Caco-2 (cell line): ENCODE data around the gene RAB5IF. TPM values are rescaled to one million over a fixed set of nuclear protein-coding genes. Genes with fewer than 3 reads are reported as not detected.

Source experiments
- BruUV-seq: library from RNA; stranded (reverse); fragments of 400-500 nt; replicated peaks from 2 replicates; lab custom pipeline; 2021; lab: Mats Ljungman, UMichigan
- CTCF ChIA-PET: fragments of 300-600 bp; sonication (Branson Sonifier 250); formaldehyde crosslinking; loops from one replicate; lab custom pipeline; 2022; ENCODE audit warnings: antibody characterized with exemption; lab: Charles Lee
- POLR2A ChIA-PET: fragments of 300-600 bp; sonication (Branson Sonifier 250); formaldehyde crosslinking; loops from one replicate; lab custom pipeline; 2022; ENCODE audit warnings: antibody characterized with exemption; lab: Charles Lee
- DNase-seq, 2 experiments: peaks; one replicate each; pipeline versions ENCODE4 v3.0.0 to v3.0.0-alpha.2; 2020 to 2022
- H3K27me3 ChIP-seq: replicated peaks from 2 replicates; pipeline ENCODE4 v1.6.0; 2011; ENCODE audit warnings: low read length; ENCODE audit not compliant: control insufficient read depth, insufficient read depth
- H3K36me3 ChIP-seq: 2 replicates; pipeline ENCODE4 v1.5.1; 2011; ENCODE audit warnings: low read length; ENCODE audit not compliant: control insufficient read depth, insufficient read depth
- H3K4me1 ChIP-seq: fragments of 250-450 bp; sonication (Bioruptor Pico); 2 replicates; pipeline ENCODE4 v1.5.1; 2020; ENCODE audit warnings: mild to moderate bottlenecking
- H3K4me3 ChIP-seq: 2 replicates; pipeline ENCODE4 v1.5.1; 2011; ENCODE audit warnings: low read depth, mild to moderate bottlenecking, control low read depth, low read length
- H3K9me3 ChIP-seq: fragments of 250-450 bp; sonication (Bioruptor Pico); 2 replicates; pipeline ENCODE4 v1.5.1; 2020; ENCODE audit warnings: mild to moderate bottlenecking, moderate library complexity
- H3K27ac Mint-ChIP-seq: one replicate; pipeline ENCODE4 v1.8.0; 2022; ENCODE audit warnings: mixed read lengths; ENCODE audit not compliant: unreplicated experiment
- H3K27me3 Mint-ChIP-seq: one replicate; pipeline ENCODE4 v1.8.0; 2022; ENCODE audit warnings: mixed read lengths; ENCODE audit not compliant: insufficient read depth, unreplicated experiment
- H3K36me3 Mint-ChIP-seq: one replicate; pipeline ENCODE4 v1.8.0; 2022; ENCODE audit warnings: mild to moderate bottlenecking, mixed read lengths; ENCODE audit not compliant: insufficient read depth, unreplicated experiment
- H3K4me1 Mint-ChIP-seq: one replicate; pipeline ENCODE4 v1.8.0; 2022; ENCODE audit warnings: low read depth, mixed read lengths; ENCODE audit not compliant: unreplicated experiment
- H3K4me3 Mint-ChIP-seq: one replicate; pipeline ENCODE4 v1.8.0; 2022; ENCODE audit warnings: mild to moderate bottlenecking, moderate library complexity, mixed read lengths; ENCODE audit not compliant: unreplicated experiment
- H3K9me3 Mint-ChIP-seq: one replicate; pipeline ENCODE4 v1.8.0; 2022; ENCODE audit warnings: mixed read lengths; ENCODE audit not compliant: unreplicated experiment
- intact Hi-C: fragments of 100-400 bp; cut with micrococcal nuclease; formaldehyde crosslinking; loops from one replicate; pipeline ENCODE4 v1.10.0; 2022; ENCODE audit not compliant: unreplicated experiment
- total RNA-seq: library from RNA; stranded (reverse); gene quantifications from 2 replicates; pipeline ENCODE4 v1.2.3, GENCODE V29; 2022
- TF ChIP-seq, protein P1 (sequence below), 2 experiments: fragments of 200-600 bp in 1 of 2; IDR thresholded peaks; 1 replicate in 1 of 2; 2 replicates in 1 of 2; pipeline versions ENCODE4 v1.5.1 to v1.8.0; 2011 to 2022; ENCODE audit warnings: antibody characterized with exemption in 1 of 2, control low read depth in 1 of 2, inconsistent platforms in 1 of 2, low read depth in 1 of 2, low read length in 1 of 2, mild to moderate bottlenecking in 1 of 2, moderate library complexity in 1 of 2; ENCODE audit not compliant: insufficient read depth in 1 of 2, severe bottlenecking in 1 of 2, unreplicated experiment in 1 of 2

Gene RAB5IF
- total RNA-seq, 1 experiment from 2014 or later: 279 TPM

DNA sequence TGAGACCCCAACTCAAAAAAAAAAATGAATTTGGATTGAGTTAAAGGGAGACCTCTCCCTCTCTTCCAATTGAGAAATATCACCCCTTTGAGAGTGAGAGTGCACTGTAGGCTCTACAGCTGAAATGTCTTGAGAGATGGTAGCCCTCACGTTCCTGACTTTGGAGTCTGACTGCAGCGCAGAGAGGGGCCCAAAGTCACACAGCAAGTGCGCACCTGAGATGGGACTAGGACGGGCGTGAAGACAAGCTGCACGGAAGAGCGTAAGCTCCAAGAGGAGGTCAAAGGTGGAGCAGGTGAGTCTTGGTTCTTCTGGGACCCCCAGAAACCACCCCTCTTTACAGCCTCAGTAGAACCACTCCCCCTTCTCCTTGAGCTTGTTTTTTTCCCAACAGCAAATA is 39.8 kb downstream of the RAB5IF start:
- DNase-seq: no peak
- Mint-ChIP-seq H3K4me1 (peaks cover 9% of the 10 kb centered on the region), H3K9me3 (no peaks in the 10 kb centered on the region), H3K27me3 (no peaks in the 10 kb centered on the region), H3K27ac (no peak overlapping the region), H3K4me3 (no peak overlapping the region), H3K36me3 (peaks cover 15% of the 10 kb centered on the region)
- H3K27me3 ChIP-seq: no peaks in the 10 kb centered on the region
- POLR2A ChIA-PET: no interaction called here
- no peaks in the 10 kb centered on the region for H3K36me3 ChIP-seq
- CTCF ChIA-PET: no interaction called here
- BruUV-seq: no TSS peak
- peaks cover 11% of the 10 kb centered on the region for H3K4me1 ChIP-seq
- TF ChIP-seq, protein P1, sequence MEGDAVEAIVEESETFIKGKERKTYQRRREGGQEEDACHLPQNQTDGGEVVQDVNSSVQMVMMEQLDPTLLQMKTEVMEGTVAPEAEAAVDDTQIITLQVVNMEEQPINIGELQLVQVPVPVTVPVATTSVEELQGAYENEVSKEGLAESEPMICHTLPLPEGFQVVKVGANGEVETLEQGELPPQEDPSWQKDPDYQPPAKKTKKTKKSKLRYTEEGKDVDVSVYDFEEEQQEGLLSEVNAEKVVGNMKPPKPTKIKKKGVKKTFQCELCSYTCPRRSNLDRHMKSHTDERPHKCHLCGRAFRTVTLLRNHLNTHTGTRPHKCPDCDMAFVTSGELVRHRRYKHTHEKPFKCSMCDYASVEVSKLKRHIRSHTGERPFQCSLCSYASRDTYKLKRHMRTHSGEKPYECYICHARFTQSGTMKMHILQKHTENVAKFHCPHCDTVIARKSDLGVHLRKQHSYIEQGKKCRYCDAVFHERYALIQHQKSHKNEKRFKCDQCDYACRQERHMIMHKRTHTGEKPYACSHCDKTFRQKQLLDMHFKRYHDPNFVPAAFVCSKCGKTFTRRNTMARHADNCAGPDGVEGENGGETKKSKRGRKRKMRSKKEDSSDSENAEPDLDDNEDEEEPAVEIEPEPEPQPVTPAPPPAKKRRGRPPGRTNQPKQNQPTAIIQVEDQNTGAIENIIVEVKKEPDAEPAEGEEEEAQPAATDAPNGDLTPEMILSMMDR (IDR thresholded peaks at IDR 0.05; ENCODE audit: insufficient read depth in 1 of 2, low read depth in 1 of 2, low read length in 1 of 2, severe bottlenecking in 1 of 2, unreplicated experiment in 1 of 2): no peak
- no peak overlapping the region for H3K4me3 ChIP-seq
- intact Hi-C loops: no loop called here
- H3K9me3 ChIP-seq: no peaks in the 10 kb centered on the region

DNA sequence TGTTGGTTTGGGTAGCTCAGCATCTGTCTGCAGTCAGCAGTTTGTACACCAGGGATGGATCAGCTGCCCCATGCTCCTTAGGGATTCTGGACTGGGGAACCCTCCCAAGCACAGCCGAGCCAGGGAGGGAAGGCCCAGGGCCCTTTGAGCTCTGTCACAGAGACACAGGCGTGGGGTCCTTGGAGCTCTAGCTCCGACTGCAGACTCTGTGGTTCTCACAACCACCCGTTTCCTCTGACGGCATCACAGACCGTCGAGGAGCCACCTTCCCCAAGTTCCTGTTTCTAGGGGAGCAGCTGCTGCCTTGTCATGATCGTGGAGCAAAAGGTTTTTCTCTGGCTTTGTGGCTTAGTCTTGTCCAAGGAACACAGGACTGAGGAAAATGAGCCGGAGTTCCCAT is 40.4 kb downstream of the RAB5IF start, which contains the start of gene SLA2:
Gene SLA2, minus strand, starts transcription at position 199 of the 400 bp plus-strand sequence. CDS start 4,861 bp downstream, outside the sequence.
- Mint-ChIP-seq H3K27me3 (no peaks in the 10 kb centered on the region), H3K4me1 (peaks cover 9% of the 10 kb centered on the region), H3K27ac (peak within 1 kb of the TSS; percentile 5), H3K36me3 (peaks cover 15% of the 10 kb centered on the region), H3K4me3 (no peak within 1 kb of the TSS), H3K9me3 (no peaks in the 10 kb centered on the region)
- ChIA-PET POLR2A (no interaction called here), CTCF (no interaction called here)
- Histone ChIP-seq H3K36me3 (no peaks in the 10 kb centered on the region), H3K4me3 (no peak within 1 kb of the TSS), H3K27me3 (no peaks in the 10 kb centered on the region), H3K4me1 (peaks cover 11% of the 10 kb centered on the region), H3K9me3 (no peaks in the 10 kb centered on the region)
- BruUV-seq: no TSS peak
- intact Hi-C loops: loop anchor here (2.0 kb wide), 1 partner anchor 25 kb away; no protein-coding TSS in a partner anchor
- TF ChIP-seq, protein P1 (IDR thresholded peaks at IDR 0.05; ENCODE audit: insufficient read depth in 1 of 2, low read depth in 1 of 2, low read length in 1 of 2, severe bottlenecking in 1 of 2, unreplicated experiment in 1 of 2): no peak
- DNase-seq: no peak

DNA sequence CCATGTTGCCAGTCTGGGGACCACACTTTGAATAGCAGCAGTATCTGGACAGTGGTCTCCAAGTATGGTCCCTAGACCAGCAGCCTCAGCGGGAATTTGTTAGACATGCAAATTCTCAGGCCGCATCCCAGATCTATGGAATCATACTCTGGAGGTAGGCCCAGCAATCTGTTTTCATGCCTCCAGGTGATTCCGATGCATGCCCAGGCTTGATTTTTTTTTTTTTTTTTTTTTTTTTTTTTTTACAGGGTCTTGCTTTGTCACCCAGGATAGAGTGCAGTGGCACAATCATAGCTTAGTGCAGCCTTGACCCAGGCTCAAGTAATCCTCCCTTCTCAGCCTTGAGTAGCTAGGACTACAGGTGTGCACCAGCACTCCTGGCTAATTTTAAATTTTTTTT is 41.1 kb downstream of the RAB5IF start:
- no peaks in the 10 kb centered on the region for H3K36me3 ChIP-seq
- H3K9me3 Mint-ChIP-seq: no peaks in the 10 kb centered on the region
- H3K27ac Mint-ChIP-seq: no peak overlapping the region
- peaks cover 9% of the 10 kb centered on the region for H3K4me1 Mint-ChIP-seq
- intact Hi-C loops: loop anchor here (2.0 kb wide), 1 partner anchor 24 kb away; no protein-coding TSS in a partner anchor
- H3K36me3 Mint-ChIP-seq: peaks cover 15% of the 10 kb centered on the region
- DNase-seq: no peak
- CTCF ChIA-PET: interaction anchor here (1.1 kb wide), 1 partner anchor 41 kb away, joined by 9 read pairs; the partner anchor contains the start of gene RAB5IF
- no peak overlapping the region for H3K4me3 ChIP-seq
- peaks cover 11% of the 10 kb centered on the region for H3K4me1 ChIP-seq
- H3K27me3 ChIP-seq: no peaks in the 10 kb centered on the region
- BruUV-seq: no TSS peak
- no peaks in the 10 kb centered on the region for H3K9me3 ChIP-seq
- TF ChIP-seq, protein P1 (IDR thresholded peaks at IDR 0.05; ENCODE audit: insufficient read depth in 1 of 2, low read depth in 1 of 2, low read length in 1 of 2, severe bottlenecking in 1 of 2, unreplicated experiment in 1 of 2): no peak
- POLR2A ChIA-PET: no interaction called here
- no peaks in the 10 kb centered on the region for H3K27me3 Mint-ChIP-seq
- H3K4me3 Mint-ChIP-seq: no peak overlapping the region
